SKM-1 (cell line): ENCODE results near the gene TLE4.

Experiments
- DNase-seq: peaks from one replicate; lab custom pipeline; 2025; ENCODE audit not compliant: unreplicated experiment; lab: John Stamatoyannopoulos, UW

The TLE4 gene

DNA sequence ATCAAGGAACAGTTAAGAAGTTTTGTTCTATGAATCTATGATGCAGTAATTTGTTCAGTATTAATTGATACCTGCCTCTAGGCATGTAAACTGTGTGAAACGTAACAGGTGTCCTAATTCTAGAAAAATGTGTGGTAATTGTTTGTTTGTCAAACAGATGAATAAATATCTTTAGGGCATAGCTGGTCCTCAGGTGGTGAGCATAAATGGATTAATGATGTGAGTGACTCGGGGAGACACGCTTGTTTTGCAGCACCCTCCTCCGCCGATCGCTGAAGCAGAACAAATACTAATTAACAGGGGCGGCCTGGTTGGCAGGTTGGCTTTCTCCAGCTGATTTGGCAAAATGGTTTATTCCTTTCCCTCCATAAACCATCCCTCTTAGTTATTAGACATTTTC, 88.8 kb downstream of the TLE4 start:
- no peak for DNase-seq

DNA sequence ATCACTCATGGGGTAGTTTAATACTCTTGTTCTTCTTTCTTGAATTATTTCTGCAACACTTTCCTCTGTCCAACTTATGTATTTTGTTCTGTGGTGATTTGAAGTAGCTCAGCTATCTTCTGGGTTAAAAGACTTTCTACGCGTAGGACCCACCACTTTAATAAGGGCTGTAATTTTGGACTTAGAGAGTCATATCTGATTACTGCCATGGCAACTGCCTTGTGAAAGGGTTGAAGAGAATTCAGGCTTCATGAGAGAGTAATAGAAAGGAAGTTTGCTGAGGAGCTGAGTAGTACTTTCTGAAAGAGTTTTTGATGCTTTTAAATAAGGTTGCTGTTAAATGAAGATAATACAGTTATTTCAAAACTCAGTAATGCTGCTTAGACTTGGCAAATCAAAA, 89.5 kb downstream of the TLE4 start:
- no peak for DNase-seq

DNA sequence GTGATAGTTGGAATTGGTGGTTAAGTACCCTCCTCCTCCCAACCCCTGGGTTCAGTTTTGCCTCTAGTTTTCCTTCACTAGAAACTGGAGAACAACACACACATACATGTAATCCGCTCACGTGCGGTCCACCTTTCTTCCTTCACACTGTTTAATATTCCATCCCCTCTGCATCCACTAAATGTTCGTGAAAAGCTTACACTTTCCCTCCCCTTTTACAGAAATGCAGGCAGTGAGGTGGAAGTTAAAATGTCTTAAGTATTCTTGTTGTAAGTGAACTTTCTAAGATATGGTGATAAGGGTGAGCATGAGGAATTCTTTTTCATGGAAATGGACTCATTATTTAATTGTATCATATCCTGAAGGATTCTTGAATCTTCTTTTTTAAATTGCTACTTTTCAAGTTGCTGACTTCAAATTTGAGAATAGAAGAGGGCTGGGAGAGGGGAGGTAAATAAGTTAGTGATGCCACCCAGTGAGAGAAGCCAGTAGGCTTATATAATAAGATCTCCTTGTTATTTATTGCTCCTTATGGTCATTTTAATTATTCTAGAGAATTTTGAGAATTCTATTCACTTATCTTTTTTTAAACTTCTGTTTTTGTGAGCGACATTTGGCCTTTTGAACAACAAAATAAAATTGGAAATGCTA, 90.2 kb downstream of the TLE4 start:
- no peak for DNase-seq

DNA sequence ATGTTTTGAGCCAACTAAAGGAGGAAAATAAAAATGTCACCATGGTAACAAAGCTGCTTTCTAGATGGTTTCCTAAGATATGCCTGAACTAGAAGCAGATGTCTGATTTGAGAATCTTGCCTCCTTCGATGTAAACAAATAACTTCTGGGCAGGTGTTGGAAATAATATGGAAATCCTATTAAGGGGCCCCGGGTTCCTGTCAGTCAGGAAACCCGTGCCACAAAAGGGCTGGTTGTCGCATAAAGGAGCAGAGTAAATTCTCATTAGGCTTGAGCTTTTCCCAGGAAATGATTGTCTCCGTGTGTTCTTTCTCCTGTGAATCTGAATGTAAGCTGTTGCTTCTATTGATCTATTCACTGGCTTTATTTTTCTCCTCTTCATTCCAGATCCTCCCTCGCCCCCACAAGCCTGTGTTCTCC, 90.8 kb downstream of the TLE4 start:
- DNase-seq = no peak

DNA sequence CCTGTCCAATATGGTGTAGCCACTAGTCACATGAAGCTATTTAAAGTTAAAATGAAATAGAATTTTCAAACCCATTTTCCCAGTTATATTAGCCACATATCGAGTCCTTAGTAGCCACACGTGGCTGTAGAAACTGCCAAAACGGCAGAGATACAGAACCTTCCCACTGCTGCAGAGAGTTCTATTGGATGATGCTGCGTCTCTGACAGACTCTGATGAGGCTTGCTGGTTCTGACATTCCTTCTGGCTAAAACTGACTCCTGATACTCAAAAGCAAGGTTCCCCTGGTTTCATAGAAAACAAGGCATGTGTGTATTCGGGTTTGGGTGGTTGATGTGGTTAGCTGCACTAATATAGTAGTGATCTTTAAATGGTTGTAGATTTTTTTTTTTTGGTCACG, 91.5 kb downstream of the TLE4 start:
- DNase-seq = no peak

DNA sequence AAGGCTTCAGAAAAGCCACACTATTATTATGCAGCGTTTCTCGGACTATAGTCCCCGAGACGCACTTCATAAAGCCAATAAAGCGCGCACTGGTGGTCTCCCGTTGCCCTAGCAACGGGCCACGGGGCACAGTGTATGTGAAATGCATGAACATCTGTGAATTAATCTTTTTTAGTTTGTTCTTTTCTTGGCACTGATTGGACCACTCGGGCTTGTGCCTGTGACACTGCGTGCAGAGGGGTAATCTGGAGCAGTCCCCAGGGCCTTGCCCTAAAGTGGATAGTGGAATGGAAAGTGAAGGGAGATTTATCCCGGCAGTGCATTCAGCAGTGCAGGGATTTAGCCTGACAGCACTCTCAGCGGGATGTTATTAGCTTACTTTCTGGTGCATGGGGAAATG, 92.1 kb downstream of the TLE4 start:
- no peak for DNase-seq

DNA sequence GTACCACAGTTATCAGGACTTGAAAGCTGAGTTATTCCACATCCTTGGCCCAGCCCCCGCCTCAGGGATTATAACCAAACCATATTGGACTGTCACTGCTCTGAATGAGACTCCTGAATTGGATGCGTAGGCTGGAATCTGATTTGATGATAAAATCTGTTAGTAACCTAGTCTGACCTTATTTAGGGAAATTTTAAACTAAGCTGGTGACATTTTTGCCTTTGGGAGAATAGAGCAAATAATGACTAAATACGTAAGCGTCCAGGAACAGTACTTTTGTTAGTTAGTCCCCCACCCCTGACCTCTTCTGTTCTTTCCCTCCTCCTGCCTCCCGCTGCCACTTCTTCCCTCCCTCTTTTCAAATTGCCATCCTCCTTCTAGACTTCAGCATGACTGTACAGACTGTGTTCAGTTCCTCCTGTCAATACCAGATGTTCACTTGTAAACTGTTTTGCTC, 92.6 kb downstream of the TLE4 start:
- no peak for DNase-seq

DNA sequence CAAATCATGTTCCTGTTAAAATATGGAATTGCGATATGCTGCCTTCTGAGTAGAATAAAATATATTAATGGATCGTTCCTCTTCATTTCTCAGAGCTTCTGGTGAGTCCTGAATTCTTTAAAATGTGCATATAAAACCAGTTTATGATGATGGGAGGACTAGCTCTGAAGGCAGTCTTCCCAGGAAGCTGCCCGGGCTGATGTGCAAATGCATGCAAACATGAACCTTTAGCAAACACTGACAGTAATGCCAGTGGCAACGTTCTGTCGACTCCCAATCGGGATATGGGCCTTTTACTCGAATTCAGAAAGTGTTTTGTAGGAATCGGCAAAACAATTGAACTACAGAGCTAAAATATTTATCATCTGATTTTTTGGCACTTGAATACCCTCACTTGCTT, 93.6 kb downstream of the TLE4 start:
- no peak for DNase-seq

DNA sequence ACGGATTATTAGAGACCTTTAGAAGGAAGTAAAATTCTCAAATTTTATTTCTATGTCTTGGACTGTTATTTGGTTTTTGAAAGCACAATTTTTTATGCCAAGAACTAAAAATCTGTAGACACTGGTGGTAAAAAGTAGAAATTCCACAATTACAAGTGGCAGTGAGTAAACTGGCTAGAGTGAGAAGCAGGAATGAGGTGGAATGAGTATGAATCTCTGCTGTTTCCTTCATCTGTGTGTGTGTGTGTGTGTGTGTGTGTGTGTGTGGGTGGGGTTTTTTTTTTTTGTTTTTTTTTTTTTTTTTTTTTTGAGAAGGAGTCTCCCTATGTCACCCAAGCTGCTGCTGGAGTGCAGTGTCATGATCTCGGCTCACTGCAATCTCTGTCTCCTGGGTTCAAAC, 94.2 kb downstream of the TLE4 start:
- no peak for DNase-seq

DNA sequence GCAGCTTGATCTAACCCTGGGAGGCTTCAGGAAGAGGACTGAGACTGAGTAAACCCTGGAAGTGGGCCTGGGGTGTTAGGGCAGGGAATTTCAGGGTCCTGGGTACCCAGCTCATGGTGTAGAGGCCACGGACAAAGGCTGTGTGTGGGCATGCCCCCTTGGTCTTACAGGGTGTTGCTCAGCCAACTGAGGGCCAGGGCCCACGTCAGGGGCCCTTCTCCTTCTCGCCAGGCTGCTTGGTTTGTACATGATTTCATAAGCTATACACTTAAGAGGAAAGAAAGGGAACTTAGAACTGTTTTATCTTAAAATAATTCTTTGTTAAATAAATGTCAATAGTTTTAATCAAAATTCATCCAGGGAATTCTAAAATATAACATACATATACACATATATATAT, 95.4 kb downstream of the TLE4 start:
- no peak for DNase-seq

DNA sequence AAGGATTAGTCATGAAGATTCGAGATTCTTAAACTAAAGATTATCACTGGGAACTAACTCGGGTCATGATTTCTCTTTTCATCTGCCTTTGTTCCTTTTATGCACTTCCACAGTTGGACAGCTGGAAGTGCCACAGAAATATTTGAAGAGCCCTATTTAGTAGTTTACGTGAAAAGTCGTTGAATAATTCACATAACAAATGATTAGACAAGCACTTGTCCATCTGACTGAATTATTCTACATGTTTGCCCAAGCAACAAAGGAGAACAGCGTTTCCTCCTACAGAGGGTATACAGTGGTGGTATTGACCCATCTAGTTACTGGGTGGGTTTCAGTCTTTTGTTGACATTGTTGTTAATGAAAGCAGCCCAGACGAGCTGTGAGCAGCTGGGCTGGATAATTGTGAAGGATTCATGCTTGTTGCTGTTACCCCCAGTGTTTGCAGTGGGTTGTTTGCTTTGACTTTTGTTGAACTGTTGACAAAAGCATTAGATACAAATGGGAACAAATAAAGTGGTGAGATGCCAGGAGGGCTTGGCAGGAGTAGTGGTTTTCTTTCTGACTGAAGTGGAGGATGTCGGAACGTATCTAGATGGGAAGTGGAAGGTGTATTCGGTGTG, 96.2 kb downstream of the TLE4 start:
- DNase-seq = no peak

DNA sequence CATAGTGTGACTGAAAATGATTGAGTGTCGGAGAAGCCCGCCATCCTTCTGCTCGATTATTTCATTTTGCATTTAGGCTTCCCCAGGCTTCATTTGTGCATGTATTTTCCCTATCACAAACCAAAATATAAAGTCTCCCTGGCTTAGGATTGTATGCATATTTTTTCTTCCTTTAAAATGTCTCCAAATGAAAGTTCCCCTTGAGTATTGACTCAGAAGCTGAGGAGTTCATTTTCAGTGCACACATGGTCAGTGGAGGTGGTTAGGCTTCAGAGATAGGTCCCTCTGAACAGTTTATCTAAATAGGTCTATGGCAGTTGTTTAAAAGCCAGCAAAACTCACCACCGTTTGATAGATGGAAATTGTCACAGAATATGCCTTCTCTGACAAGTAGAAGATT, 97.2 kb downstream of the TLE4 start:
- DNase-seq = no peak

DNA sequence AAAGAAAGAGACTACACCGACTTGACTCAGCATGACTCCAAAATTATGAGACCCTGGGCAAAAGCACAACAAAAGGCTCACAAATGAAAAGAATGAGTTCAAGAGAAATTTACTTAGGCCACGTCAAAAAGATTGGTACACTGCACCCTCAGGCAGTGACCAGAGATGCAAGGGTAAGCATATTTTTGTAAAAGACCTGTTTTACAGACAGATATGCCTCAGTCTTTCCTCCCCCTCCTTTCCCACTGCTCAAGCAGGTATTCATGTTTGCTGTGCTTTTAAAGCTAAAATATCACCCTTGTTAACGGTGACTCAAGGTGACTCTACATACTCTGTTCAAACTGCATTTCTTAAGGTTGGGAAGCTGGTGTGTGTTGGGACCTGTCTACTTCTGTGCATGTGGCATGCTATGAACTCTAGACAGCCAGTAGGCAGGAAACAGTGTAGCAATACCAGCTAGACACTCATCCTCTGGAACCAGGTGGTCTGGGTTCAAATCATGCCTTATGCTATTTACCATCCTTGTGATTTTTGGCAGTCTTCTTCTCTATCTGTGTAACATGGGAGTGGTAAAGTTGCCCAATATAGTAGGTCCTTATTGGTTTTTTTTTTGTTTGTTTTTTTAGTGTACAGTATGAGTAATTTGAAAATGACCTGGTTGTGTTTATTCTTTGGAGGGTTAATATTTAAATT, 98.7 kb downstream of the TLE4 start:
- no peak for DNase-seq

DNA sequence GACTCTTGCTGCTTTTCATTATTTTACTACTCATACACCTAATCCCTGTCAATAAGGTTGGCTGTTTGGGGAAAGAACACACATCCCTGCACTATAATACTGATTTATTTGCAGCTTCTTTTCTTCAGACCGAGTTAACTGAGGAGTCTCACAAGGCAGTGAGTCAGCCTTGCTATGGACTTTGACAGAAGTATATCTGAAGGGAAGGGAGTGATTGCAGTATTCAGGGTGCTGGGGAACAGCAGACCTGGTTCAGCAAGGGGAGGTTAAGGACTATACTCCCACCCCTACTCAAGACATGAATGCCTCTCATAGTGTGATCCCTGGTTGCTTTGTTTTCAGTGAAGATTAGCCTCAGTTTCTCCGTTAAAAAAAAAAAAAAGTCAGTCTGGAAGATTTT, 99.8 kb downstream of the TLE4 start:
- DNase-seq = no peak

DNA sequence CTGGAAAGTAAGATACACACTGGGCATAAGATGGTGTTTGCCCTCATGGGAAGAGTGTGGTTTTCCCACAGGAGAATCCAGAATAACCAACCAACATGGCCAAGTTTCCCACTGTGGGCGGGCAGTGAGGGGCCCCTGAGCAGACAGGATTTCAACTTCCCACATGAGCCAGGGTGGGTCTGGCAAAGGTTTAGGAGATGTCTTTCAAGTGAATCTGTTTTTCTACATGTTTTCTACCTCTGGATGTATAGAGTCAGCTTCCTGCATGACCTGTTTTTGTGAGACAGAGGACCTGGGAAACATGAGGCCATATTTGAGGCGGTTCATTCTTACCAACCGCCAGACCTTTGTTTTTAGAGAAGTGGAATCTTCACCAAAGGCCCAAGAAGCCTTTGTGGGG, 100.5 kb downstream of the TLE4 start:
- no peak for DNase-seq

DNA sequence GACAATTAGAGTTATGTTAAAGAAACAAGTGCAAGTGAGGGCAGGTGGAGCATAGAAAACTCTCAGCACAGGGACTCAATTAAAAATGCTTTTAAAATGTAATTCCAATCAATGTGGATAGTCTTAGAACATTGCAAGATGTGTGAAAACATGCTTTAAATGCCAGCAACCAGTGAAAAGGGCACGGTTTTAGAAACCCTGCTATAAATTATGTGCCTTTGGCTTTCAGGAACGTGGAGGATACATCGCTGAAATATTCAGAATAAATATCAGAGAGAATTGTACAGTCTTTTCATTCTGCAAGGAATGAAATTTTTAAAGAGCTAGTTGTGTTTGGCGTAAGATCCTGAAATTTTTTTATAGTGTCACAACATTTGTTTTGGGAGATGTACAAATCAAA, 101.1 kb downstream of the TLE4 start:
- DNase-seq = no peak

DNA sequence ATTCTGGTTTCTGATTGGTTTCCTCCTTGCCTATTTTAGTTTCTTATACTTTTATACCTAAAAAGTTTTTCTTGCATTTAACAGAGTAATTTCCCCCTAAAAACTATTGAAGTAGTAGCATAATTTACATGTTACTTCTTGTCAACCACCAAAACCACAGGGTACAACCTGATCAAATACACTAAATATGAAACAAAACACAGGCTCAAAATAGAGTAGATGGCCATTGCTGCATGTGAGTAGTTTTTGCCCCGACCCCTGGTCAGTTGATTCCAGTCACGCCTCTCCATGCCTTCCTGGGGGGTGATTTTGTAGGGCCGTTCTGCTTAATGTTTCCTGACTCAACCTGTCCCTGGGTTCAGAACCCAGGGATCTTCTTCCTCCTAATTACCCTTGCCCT, 101.8 kb downstream of the TLE4 start:
- no peak for DNase-seq

DNA sequence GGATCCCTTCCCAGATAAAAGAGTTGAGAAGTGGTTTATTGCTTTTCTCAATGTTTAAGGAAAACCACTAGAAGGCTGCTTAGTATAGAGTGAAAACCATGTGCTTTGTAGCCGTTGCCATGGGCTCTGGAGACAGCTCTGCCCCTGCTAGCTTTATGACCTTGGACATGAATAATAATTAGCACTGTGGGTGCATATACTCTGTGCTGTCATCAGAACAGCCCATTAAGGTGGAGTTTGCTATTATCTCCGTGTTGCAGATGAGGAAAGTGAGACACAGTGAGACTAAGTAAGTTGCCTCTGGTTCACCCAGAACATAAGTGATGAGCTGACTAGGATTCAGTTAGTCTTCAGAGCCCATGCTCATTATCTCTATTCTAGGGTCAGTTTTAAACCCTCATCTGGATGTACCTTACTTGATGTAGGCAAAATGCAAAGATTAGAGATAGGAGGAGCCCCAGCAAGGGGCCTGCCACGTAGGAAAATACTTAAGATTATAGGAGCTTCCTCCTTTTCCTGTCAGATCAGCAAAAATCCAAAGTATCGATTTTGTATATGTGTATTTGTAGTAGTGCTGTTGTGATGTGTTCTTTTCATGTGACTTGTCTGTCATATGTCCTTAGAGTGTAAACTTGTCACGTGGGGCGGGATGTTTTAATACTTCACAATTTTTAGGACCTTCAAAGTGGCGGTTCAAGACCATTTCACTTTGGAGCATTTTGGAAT, 102.5 kb downstream of the TLE4 start:
- DNase-seq = no peak

DNA sequence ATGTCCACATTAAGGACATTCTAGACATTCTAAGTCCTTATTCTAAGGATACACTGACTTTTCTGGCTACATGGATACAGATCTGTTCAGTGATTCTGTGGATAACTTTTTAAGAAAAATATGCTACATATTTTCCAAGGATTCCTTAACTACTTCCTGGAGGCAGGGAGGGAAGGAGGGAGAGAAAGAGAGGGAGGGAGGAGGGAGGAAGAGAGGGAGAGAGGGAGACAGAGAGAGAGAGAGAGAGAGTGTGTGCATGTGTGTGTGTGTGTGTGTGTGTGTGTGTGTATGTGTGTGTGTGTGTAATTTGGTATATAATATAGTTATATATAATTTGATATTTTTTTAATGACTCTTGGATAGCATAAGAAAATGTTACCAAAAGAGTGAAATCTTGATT, 109.8 kb downstream of the TLE4 start:
- DNase-seq = no peak

DNA sequence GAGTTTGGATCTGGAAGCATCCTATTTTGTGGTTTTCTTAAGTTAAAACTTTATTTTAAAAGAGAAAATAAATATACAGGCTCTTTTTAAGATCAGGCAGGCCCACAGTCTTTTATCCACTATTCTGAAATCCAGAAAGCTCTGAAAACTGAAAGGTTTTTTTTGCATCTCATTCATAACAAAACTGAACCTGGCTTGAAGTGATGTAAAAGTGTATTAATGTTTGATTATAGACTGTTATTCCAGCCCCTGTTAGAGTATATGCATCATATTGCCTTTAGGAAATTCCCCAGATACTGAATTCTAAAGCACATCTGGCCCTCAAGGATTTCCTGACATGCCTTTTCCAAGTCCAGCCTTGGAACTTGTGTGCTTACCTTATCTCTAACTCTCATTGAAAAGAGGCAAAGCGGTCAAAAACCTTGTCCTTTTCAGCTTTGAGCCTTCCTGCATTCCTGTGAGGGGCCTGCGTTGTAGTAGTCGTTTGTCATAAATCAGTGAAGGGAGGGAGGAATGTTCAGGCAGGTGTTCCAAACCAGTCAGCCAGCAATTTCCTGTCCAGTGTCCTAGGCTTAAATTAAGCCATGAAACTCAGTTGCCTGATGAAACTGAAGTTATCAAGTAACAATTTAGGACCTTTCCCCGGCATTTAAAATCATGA, 110.4 kb downstream of the TLE4 start:
- DNase-seq = no peak

DNA sequence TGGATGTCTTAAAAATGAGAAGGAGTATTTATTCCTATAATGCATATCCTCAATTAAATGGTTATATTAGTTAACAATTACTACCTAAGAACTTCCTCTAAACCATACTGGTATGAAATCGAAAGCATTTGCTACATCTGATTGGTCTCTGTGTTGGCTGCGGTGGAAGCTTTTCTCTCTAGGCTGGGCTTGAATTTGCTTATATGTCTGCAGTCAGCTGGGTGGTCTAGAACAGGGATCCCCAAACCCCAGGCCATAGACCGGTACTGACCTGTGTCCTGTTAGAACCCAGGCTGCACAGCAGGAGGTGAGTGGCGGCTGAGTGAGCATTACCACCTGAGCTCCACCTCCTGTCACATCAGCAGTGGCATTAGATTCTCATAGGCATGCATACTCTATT, 112.3 kb downstream of the TLE4 start:
- DNase-seq = no peak
